HepG2 (cell line): ENCODE measurements around the gene FKBP1A. TPM values are rescaled to one million over a fixed set of nuclear protein-coding genes. Genes with fewer than 3 reads are reported as not detected.

Experiments
- CBX5 ChIP-seq: sonication (generic); formaldehyde crosslinking; IDR thresholded peaks from 2 replicates; pipeline ENCODE4 v1.4.0; 2020; ENCODE audit warnings: missing genetic modification reagents, borderline replicate concordance
- CENPBD1 ChIP-seq: sonication (generic); formaldehyde crosslinking; IDR thresholded peaks from 2 replicates; pipeline ENCODE4 v1.8.0; 2022; ENCODE audit warnings: missing genetic modification reagents, low read depth, mild to moderate bottlenecking, borderline replicate concordance
- CREB1 ChIP-seq, 2 experiments: fragments of 450-650 bp in 1 of 2; IDR thresholded peaks; 2 replicates each; pipeline ENCODE4 v1.6.1; 2016 to 2017; ENCODE audit warnings: control low read depth in 1 of 2, mild to moderate bottlenecking in 1 of 2, missing compliant biosample characterization in 1 of 2, missing genetic modification characterization in 1 of 2
- IRX3 ChIP-seq: sonication (generic); formaldehyde crosslinking; IDR thresholded peaks from 2 replicates; pipeline ENCODE4 v1.8.1; 2023; ENCODE audit warnings: mild to moderate bottlenecking, low read depth, missing genetic modification reagents, borderline replicate concordance
- KMT2B ChIP-seq: IDR thresholded peaks from 2 replicates; pipeline ENCODE4 v1.6.1; 2016; ENCODE audit warnings: missing genetic modification reagents, missing compliant biosample characterization
- MYNN ChIP-seq: sonication (generic); formaldehyde crosslinking; IDR thresholded peaks from 2 replicates; pipeline ENCODE4 v1.4.0; 2020; ENCODE audit warnings: mild to moderate bottlenecking, low read depth, missing genetic modification reagents
- POLR2AphosphoS2 ChIP-seq: IDR thresholded peaks from 2 replicates; pipeline ENCODE4 v1.6.1; 2011; ENCODE audit warnings: low read depth, low read length, improper control_type of control experiment
- RORA ChIP-seq: sonication (generic); formaldehyde crosslinking; IDR thresholded peaks from 2 replicates; pipeline ENCODE4 v1.5.0; 2020; ENCODE audit warnings: mild to moderate bottlenecking, missing genetic modification reagents, moderate library complexity
- SAP130 ChIP-seq: IDR thresholded peaks from 2 replicates; pipeline ENCODE4 v1.6.1; 2016; ENCODE audit warnings: low read depth
- SMC3 ChIP-seq: IDR thresholded peaks from 2 replicates; pipeline ENCODE4 v1.6.1; 2011; ENCODE audit warnings: low read length, improper control_type of control experiment
- SP1 ChIP-seq, 2 experiments: fragments of 450-650 bp in 1 of 2; sonication (generic) in 1 of 2; formaldehyde crosslinking in 1 of 2; IDR thresholded peaks; 2 replicates each; pipeline versions ENCODE4 v1.4.0 to v1.6.1; 2016 to 2020; ENCODE audit warnings: missing genetic modification reagents in 1 of 2
- SRY ChIP-seq: sonication (generic); formaldehyde crosslinking; IDR thresholded peaks from 2 replicates; pipeline ENCODE4 v1.8.0; 2022; ENCODE audit warnings: mild to moderate bottlenecking, missing genetic modification reagents
- STAT6 ChIP-seq: sonication (generic); formaldehyde crosslinking; IDR thresholded peaks from 2 replicates; pipeline ENCODE4 v1.4.0; 2020; ENCODE audit warnings: missing genetic modification reagents, mild to moderate bottlenecking, borderline replicate concordance
- TBP ChIP-seq: sonication (generic); formaldehyde crosslinking; IDR thresholded peaks from 2 replicates; pipeline ENCODE4 v1.5.0; 2020; ENCODE audit warnings: missing genetic modification reagents
- XBP1 ChIP-seq: sonication (generic); formaldehyde crosslinking; IDR thresholded peaks from 2 replicates; pipeline ENCODE4 v1.5.0; 2020; ENCODE audit warnings: missing genetic modification reagents
- ZEB1 ChIP-seq: IDR thresholded peaks from 2 replicates; pipeline ENCODE4 v1.6.1; 2012; ENCODE audit warnings: mild to moderate bottlenecking, low read depth, inconsistent platforms; ENCODE audit not compliant: insufficient replicate concordance
- ZNF230 ChIP-seq: sonication (generic); formaldehyde crosslinking; IDR thresholded peaks from 2 replicates; pipeline ENCODE4 v1.4.0; 2020; ENCODE audit warnings: mild to moderate bottlenecking, missing genetic modification reagents
- ZNF34 ChIP-seq: sonication (generic); formaldehyde crosslinking; IDR thresholded peaks from 2 replicates; pipeline ENCODE4 v1.4.0; 2020; ENCODE audit warnings: mild to moderate bottlenecking, missing genetic modification reagents, borderline replicate concordance
- ZNF446 ChIP-seq: sonication (generic); formaldehyde crosslinking; IDR thresholded peaks from 2 replicates; pipeline ENCODE4 v1.5.0; 2020; ENCODE audit warnings: mild to moderate bottlenecking, missing genetic modification reagents
- ZNF772 ChIP-seq: sonication (generic); formaldehyde crosslinking; IDR thresholded peaks from 2 replicates; pipeline ENCODE4 v1.5.0; 2020; ENCODE audit warnings: mild to moderate bottlenecking, missing genetic modification reagents
- polyA plus RNA-seq, 8 experiments: library from polyadenylated mRNA; depleted of rRNA in 3 of 8; stranded (reverse) in 7 of 8; unstranded in 1 of 8; fragments of >200 nt; fragmentation: Illumina TruSeq in 4 of 8; extraction: Trizol in 4 of 8; gene quantifications; 2 replicates each; pipeline versions ENCODE4 v1.2.1 to v1.2.3, GENCODE V29; 2011 to 2016; ENCODE audit warnings: low read depth in 4 of 8, missing spikeins in 1 of 8, mixed read lengths in 1 of 8; ENCODE audit not compliant: insufficient read depth in 1 of 8
- total RNA-seq, 5 experiments: library from RNA; depleted of rRNA; stranded (reverse); fragments of >200 nt; fragmentation: Illumina TruSeq; extraction: Trizol; gene quantifications; 2 replicates each; pipeline ENCODE4 v1.2.3, GENCODE V29; 2016; ENCODE audit warnings: low read depth in 1 of 5
- TF ChIP-seq, protein P1 (sequence below): sonication (generic); formaldehyde crosslinking; IDR thresholded peaks from 2 replicates; pipeline ENCODE4 v1.4.0; 2020; ENCODE audit warnings: missing genetic modification reagents
- TF ChIP-seq, protein P2 (sequence below): sonication (generic); formaldehyde crosslinking; IDR thresholded peaks from 2 replicates; pipeline ENCODE4 v1.4.0; 2020; ENCODE audit warnings: mild to moderate bottlenecking, missing genetic modification reagents

The FKBP1A gene
- total and polyA plus RNA-seq, 2 of the 13 experiments (the other 11 are each of a cell fraction or from before 2014, with no cell fraction given), result 119 to 468 TPM

GRCh38 chr20:1392693-1393506, at the start of gene FKBP1A (continued):
- peak; percentile 70; the same call in 1 of the 2 replicates for TF ChIP-seq CBX5
- TF ChIP-seq CREB1 (IDR thresholded peaks at IDR 0.05), result peak; percentile 53; the same call in 1 of the 2 replicates
- no peak for TF ChIP-seq CREB1 (CRISPR knock-in tag; IDR thresholded peaks at IDR 0.05)
- no peak for TF ChIP-seq TBP
- no peak for TF ChIP-seq ZEB1
- no peak for TF ChIP-seq IRX3
- TF ChIP-seq, protein P1, sequence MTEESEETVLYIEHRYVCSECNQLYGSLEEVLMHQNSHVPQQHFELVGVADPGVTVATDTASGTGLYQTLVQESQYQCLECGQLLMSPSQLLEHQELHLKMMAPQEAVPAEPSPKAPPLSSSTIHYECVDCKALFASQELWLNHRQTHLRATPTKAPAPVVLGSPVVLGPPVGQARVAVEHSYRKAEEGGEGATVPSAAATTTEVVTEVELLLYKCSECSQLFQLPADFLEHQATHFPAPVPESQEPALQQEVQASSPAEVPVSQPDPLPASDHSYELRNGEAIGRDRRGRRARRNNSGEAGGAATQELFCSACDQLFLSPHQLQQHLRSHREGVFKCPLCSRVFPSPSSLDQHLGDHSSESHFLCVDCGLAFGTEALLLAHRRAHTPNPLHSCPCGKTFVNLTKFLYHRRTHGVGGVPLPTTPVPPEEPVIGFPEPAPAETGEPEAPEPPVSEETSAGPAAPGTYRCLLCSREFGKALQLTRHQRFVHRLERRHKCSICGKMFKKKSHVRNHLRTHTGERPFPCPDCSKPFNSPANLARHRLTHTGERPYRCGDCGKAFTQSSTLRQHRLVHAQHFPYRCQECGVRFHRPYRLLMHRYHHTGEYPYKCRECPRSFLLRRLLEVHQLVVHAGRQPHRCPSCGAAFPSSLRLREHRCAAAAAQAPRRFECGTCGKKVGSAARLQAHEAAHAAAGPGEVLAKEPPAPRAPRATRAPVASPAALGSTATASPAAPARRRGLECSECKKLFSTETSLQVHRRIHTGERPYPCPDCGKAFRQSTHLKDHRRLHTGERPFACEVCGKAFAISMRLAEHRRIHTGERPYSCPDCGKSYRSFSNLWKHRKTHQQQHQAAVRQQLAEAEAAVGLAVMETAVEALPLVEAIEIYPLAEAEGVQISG, result peak; percentile 96
- TF ChIP-seq XBP1, result no peak
- no peak for TF ChIP-seq CENPBD1 (CRISPR knock-in tag)
- peak; percentile 91 for TF ChIP-seq SRY (CRISPR knock-in tag)
- TF ChIP-seq POLR2AphosphoS2, result no peak
- no peak for TF ChIP-seq SMC3
- TF ChIP-seq STAT6, result no peak
- TF ChIP-seq SAP130 (CRISPR knock-in tag), result peak; percentile 100
- peak; percentile 94 for TF ChIP-seq ZNF446 (CRISPR knock-in tag)
- TF ChIP-seq SP1 (IDR thresholded peaks at IDR 0.05), result no peak
- no peak for TF ChIP-seq SP1 (CRISPR knock-in tag; IDR thresholded peaks at IDR 0.05)
- 0 out of 2 replicates have a peak, but pooled peaks have one; percentile 3 for TF ChIP-seq RORA (CRISPR knock-in tag)
- TF ChIP-seq MYNN, result peak; percentile 62; the same call in 1 of the 2 replicates
- TF ChIP-seq ZNF230 (CRISPR knock-in tag), result peak; percentile 96
- TF ChIP-seq KMT2B, result peak; percentile 91
- 0 out of 2 replicates have a peak, but pooled peaks have one; percentile 31 for TF ChIP-seq ZNF34 (CRISPR knock-in tag)
- TF ChIP-seq, protein P2, sequence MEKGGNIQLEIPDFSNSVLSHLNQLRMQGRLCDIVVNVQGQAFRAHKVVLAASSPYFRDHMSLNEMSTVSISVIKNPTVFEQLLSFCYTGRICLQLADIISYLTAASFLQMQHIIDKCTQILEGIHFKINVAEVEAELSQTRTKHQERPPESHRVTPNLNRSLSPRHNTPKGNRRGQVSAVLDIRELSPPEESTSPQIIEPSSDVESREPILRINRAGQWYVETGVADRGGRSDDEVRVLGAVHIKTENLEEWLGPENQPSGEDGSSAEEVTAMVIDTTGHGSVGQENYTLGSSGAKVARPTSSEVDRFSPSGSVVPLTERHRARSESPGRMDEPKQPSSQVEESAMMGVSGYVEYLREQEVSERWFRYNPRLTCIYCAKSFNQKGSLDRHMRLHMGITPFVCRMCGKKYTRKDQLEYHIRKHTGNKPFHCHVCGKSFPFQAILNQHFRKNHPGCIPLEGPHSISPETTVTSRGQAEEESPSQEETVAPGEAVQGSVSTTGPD (CRISPR knock-in tag), result no peak
- TF ChIP-seq ZNF772 (CRISPR knock-in tag), result peak; percentile 92; the same call in 1 of the 2 replicates
